ENCODE measurements around the gene SLC1A7.

SLC1A7 gene

DNA sequence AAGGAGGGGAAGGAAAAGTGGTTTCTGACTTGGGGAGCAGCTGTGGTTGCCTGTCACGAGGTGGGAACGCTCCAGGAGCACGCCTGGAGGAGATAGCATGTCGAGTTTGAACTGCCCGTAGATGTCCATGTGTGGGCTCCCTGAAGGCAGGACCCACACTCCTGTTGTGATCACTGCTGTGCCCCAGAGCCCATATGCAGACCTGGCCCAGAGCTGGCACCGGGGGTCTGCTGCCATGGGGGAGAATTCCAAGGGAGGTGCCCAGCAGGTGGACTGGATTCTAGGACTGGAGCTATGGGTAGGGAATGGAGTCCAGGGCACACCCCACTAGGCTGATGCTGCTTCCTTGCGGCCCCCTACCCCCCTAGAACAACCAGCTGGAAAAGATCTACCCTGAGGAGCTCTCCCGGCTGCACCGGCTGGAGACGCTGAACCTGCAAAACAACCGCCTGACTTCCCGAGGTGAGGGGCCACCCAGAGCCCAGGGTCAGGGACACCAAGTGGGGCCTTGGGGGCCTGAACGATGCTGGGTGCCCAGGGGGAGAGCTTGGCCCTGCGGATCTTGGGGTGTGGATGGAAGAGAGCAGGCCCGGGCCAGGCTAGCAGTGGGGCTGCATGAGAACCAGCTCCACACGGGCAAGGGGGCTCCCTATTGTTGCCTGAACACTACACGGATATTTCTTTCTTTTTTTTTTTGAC lies 71.1 kb downstream of the SLC1A7 start:
- no peaks in the 10 kb centered on the region for H3K4me1 Mint-ChIP-seq (ENCODE audit: low read depth)
- no peak overlapping the region for H3K27ac Mint-ChIP-seq
- intact Hi-C loops (cut with micrococcal nuclease), result no loop called here
- no peaks in the 10 kb centered on the region for H3K27me3 Mint-ChIP-seq
- no peaks in the 10 kb centered on the region for H3K9me3 Mint-ChIP-seq
- no peak overlapping the region for H3K4me3 Mint-ChIP-seq
- H3K36me3 Mint-ChIP-seq (ENCODE audit: low read depth), result no peaks in the 10 kb centered on the region

DNA sequence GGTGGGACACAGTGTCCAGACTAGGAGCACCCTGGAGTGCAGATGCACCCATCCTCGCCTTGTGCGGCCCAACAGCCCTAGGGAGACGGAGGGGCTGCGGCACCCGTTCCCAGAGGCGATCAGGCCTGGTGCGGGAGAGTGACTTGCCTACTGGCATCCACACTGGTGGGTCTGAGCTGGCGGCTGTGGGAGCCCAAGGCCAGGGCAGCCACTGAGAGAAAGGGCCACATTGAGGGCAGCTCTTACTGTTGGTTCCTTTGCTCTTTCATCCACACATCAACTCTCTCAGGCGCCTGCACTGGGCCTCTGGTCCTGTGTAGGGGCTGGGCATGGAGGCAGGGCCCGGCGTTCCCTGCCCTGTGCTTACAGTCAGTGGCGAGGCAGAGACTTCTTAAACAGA lies 71.8 kb downstream of the SLC1A7 start:
- Mint-ChIP-seq H3K4me1 (ENCODE audit: low read depth) (no peaks in the 10 kb centered on the region), H3K36me3 (ENCODE audit: low read depth) (no peaks in the 10 kb centered on the region)

DNA sequence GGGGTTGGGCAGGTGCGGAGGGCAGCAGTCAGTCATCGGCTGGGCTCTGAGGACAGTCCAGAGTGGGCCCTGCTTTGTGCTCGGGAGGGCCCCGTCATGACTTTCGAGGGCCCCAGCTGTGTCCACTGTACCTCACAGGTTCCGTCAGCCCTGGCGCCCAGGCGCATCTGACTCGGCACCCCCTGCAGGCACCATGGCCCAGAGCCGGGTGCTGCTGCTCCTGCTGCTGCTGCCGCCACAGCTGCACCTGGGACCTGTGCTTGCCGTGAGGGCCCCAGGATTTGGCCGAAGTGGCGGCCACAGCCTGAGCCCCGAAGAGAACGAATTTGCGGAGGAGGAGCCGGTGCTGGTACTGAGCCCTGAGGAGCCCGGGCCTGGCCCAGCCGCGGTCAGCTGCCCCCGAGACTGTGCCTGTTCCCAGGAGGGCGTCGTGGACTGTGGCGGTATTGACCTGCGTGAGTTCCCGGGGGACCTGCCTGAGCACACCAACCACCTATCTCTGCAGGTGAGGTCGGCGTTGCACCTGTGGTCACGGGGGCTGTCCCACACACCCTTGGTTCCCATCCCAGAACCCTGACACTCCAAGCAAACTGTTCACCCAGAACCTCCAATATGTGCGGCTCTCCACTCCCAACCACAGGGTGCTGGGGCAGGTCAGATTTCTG lies 72.6 kb downstream of the SLC1A7 start:
- H3K27ac Mint-ChIP-seq, result no peak overlapping the region
- intact Hi-C loops (cut with micrococcal nuclease), result no loop called here
- H3K27me3 Mint-ChIP-seq, result peaks cover 8% of the 10 kb centered on the region
- H3K36me3 Mint-ChIP-seq (ENCODE audit: low read depth), result no peaks in the 10 kb centered on the region
- H3K4me3 Mint-ChIP-seq, result no peak overlapping the region
- no peaks in the 10 kb centered on the region for H3K4me1 Mint-ChIP-seq (ENCODE audit: low read depth)
- no peaks in the 10 kb centered on the region for H3K9me3 Mint-ChIP-seq

More for the DNA sequence above, 71.8 kb downstream of the SLC1A7 start:
- peaks cover under 1% of the 10 kb centered on the region for H3K27me3 Mint-ChIP-seq
- H3K27ac Mint-ChIP-seq, result no peak overlapping the region
- no peak overlapping the region for H3K4me3 Mint-ChIP-seq
- H3K9me3 Mint-ChIP-seq, result no peaks in the 10 kb centered on the region
- intact Hi-C loops (cut with micrococcal nuclease), result no loop called here

DNA sequence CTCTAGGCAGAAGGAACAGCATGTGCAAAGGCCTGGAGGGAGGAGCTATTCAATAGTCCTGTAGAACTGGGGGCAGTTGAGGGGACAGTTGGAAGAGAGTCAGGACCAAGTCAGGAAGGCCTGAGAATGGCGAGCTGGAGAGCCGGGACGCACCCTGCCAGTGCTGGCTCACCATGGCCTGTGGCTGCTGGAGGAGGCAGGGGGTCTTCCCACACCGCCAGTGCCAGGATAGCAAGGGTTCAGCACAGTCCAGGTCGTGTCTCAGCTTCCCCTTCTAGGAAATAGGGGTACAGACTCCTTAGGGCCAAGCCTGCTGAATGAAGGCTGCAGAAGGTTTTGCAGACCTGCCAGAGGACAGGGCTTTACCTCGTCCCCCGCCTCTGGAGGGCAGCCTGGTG lies 73.2 kb downstream of the SLC1A7 start:
- Mint-ChIP-seq H3K9me3 (no peaks in the 10 kb centered on the region), H3K27ac (no peak overlapping the region), H3K27me3 (peaks cover 10% of the 10 kb centered on the region), H3K4me3 (no peak overlapping the region), H3K36me3 (ENCODE audit: low read depth) (no peaks in the 10 kb centered on the region), H3K4me1 (ENCODE audit: low read depth) (no peaks in the 10 kb centered on the region)
- intact Hi-C loops (cut with micrococcal nuclease), result no loop called here

DNA sequence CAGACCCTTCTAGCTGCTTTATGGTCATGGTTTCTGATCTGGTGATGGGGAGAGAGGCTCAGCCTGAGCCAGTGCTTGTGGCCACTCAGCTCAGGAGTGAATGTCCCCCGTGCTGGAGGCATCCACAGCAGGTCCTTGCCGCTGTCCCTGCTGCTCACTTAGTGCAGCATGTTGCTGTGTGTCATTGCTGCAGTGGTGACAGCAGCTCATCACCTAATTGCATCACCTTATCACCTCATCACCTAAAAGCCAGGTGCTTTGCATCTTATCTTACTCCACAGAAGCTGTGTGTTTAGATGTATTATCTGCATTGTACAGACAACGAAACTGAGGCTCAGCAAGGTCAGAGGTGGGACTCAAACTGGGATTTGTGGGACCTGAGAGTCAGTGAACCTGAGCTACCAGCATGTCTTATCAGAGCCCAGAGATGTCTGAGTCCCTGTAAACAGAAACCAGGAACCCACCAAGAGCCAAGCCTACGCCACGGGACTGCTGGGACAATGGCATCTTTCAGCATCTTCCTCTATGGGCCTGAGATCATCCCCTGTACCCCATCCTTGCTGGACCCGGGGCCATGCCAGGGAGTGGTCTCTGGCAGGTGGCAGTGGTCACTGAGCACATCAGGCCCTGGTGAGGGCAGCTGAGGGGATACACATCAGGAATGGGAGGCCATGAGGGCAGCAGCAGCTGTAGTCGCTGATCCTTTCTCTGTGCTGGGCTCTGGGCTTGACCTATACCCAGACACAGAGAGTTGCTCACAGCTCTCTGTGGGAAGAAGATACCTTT lies 73.9 kb downstream of the SLC1A7 start:
- intact Hi-C loops (cut with micrococcal nuclease), result no loop called here
- Mint-ChIP-seq H3K4me3 (no peak overlapping the region), H3K27me3 (peaks cover 17% of the 10 kb centered on the region), H3K9me3 (no peaks in the 10 kb centered on the region), H3K36me3 (ENCODE audit: low read depth) (no peaks in the 10 kb centered on the region), H3K27ac (no peak overlapping the region), H3K4me1 (ENCODE audit: low read depth) (no peaks in the 10 kb centered on the region)

DNA sequence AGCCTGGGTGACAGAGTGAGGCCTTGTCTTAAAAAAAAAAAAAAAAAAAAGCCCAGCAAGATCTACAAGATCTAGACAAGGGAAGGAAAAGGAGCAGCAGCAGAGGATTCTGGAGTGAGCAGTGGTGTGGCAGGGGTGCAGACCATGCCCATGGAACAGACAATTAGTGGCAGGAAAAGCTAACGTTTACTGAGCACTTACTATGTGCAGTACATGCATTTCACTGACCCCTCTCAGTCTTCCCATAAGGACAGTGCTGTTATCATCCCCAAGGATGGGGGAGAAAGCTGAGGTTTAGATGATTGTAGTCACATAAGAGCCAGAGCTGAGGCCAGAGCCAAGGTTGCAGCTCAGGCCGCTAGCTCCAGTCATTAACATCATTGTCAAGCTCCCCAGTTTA lies 74.6 kb downstream of the SLC1A7 start:
- H3K4me1 Mint-ChIP-seq (ENCODE audit: low read depth), result peaks cover 3% of the 10 kb centered on the region
- H3K27ac Mint-ChIP-seq, result no peak overlapping the region
- H3K9me3 Mint-ChIP-seq, result no peaks in the 10 kb centered on the region
- no peaks in the 10 kb centered on the region for H3K36me3 Mint-ChIP-seq (ENCODE audit: low read depth)
- H3K27me3 Mint-ChIP-seq, result peaks cover 23% of the 10 kb centered on the region
- no peak overlapping the region for H3K4me3 Mint-ChIP-seq
- intact Hi-C loops (cut with micrococcal nuclease), result no loop called here

DNA sequence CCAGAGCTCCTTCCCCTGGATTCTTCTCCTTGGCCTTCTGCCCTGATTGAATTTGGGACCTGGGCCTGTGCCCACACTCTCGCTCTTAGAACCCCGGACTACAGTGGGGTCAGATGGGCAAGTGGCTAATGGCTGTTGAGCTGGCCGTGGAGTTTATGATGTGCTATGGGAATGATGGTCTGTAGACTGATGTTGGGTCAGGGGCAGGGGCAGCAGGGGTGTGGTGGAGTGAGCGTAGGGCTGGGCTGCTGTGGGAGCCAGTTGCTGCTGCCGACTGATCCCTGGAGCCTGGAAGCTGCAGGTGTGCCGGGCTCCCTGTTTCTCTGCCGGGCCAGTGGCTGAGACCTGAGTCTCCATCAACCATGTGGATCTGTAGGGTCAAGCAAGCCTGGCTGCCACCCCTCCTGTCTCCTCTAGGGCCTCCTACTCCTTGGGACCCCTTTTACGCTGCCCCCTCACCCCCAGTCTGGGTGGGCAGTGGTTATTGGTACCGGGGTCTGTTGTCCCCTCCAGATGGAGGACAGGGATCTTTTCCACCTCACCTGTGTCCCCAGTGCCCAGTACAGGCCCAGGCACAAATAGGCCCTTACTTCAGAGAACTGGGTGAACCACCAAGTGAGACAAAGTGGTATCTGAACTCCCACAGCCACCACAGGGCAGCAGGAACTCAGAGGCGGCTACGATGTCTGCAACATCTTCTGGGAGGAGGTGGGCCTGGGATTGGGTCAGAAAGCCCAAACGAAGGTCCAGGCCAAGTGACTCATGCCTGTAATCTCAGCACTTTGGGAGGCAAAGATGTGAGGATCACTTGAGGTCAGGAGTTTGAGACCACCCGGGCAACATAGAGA lies 75.3 kb downstream of the SLC1A7 start:
- intact Hi-C loops (cut with micrococcal nuclease), result no loop called here
- peaks cover 5% of the 10 kb centered on the region for H3K4me1 Mint-ChIP-seq (ENCODE audit: low read depth)
- H3K4me3 Mint-ChIP-seq, result no peak overlapping the region
- no peaks in the 10 kb centered on the region for H3K9me3 Mint-ChIP-seq
- H3K27ac Mint-ChIP-seq, result no peak overlapping the region
- no peaks in the 10 kb centered on the region for H3K36me3 Mint-ChIP-seq (ENCODE audit: low read depth)
- H3K27me3 Mint-ChIP-seq, result peaks cover 29% of the 10 kb centered on the region

DNA sequence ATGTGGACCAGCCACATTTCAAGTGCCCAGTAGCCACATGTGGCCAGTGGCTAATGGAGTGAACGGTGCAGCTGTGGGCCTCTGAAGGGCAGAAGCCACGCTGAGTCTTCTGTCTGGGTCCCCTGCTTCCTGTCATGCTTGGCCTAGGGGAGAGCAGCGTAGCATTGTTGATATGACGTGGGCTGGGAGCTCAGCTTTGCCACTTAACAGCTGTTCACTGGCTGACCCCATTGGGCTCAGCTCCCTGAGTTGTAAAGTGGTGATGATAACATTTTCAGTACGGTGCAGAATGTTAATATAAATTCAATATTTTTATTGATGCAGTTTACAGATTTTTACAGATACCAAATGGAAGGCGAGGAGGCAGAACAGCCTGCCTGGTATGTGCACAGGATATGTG lies 76.0 kb downstream of the SLC1A7 start:
- Mint-ChIP-seq H3K27me3 (peaks cover 33% of the 10 kb centered on the region), H3K36me3 (ENCODE audit: low read depth) (no peaks in the 10 kb centered on the region), H3K9me3 (no peaks in the 10 kb centered on the region), H3K4me3 (no peak overlapping the region), H3K4me1 (ENCODE audit: low read depth) (peaks cover 5% of the 10 kb centered on the region), H3K27ac (no peak overlapping the region)
- intact Hi-C loops (cut with micrococcal nuclease), result no loop called here

DNA sequence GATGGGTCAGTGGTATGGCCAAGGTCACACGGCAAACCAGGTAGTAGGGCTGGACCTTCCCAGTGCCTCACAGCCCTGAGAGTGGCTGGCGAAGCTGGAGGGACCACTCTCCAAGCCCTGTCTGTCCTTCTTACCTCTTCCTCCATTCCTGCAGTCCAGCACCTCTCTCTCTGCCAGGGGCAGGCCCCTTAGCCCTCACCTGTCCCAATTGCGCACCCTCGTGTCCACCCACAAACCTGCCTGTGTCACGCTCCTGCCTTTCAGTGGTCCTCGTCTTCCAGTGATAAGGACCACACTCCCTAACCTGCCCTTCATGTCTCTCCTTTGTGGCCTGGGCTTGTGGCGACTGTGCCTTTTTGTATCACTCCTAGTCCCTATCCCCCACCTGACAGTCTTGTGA lies 77.0 kb downstream of the SLC1A7 start:
- intact Hi-C loops (cut with micrococcal nuclease), result no loop called here
- H3K27ac Mint-ChIP-seq, result no peak overlapping the region

DNA sequence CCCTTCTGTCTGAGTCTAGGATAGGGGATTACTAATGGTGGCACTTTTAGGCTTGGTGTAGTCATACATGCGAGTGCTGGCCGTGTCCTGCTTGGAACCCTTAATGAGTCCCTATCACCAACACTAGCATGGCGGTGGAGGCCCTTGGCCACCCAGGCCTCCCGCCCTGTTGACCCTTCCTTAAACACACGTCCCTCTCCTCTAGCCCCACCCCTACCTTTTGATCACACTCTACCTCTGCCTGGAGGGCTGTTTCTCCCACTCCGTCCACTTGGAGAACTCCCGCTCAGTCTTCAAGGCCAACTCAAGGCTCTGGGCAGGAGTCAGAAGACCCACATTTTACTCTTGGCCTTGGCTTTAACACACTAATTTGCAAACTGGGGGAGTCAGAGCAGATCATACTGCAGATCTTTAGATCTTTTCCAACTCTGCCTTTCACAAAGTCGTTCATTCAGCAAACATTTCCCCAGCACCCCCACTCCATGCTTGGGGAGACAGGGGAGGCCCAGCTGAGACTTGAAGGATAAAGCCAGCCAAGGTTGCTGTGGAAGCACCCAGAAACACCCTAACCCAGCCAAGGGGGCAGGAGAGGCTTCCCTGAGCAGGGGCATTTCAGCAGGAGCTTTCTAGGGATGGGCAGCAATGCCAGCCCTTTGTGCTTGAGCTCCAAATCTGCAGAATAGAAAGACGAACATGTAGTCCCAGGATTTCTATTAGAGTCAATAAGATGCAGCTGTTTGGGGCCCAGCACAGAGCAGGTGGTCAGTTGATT lies 78.5 kb downstream of the SLC1A7 start:
- no peaks in the 10 kb centered on the region for H3K36me3 Mint-ChIP-seq (ENCODE audit: low read depth)
- H3K27me3 Mint-ChIP-seq, result peaks cover 53% of the 10 kb centered on the region
- peaks cover 5% of the 10 kb centered on the region for H3K4me1 Mint-ChIP-seq (ENCODE audit: low read depth)
- no peak overlapping the region for H3K4me3 Mint-ChIP-seq
- no peak overlapping the region for H3K27ac Mint-ChIP-seq
- intact Hi-C loops (cut with micrococcal nuclease), result no loop called here
- no peaks in the 10 kb centered on the region for H3K9me3 Mint-ChIP-seq

More for the DNA sequence above, 77.0 kb downstream of the SLC1A7 start:
- H3K9me3 Mint-ChIP-seq, result no peaks in the 10 kb centered on the region
- no peaks in the 10 kb centered on the region for H3K36me3 Mint-ChIP-seq (ENCODE audit: low read depth)
- peaks cover 42% of the 10 kb centered on the region for H3K27me3 Mint-ChIP-seq
- H3K4me1 Mint-ChIP-seq (ENCODE audit: low read depth), result peaks cover 5% of the 10 kb centered on the region
- no peak overlapping the region for H3K4me3 Mint-ChIP-seq

DNA sequence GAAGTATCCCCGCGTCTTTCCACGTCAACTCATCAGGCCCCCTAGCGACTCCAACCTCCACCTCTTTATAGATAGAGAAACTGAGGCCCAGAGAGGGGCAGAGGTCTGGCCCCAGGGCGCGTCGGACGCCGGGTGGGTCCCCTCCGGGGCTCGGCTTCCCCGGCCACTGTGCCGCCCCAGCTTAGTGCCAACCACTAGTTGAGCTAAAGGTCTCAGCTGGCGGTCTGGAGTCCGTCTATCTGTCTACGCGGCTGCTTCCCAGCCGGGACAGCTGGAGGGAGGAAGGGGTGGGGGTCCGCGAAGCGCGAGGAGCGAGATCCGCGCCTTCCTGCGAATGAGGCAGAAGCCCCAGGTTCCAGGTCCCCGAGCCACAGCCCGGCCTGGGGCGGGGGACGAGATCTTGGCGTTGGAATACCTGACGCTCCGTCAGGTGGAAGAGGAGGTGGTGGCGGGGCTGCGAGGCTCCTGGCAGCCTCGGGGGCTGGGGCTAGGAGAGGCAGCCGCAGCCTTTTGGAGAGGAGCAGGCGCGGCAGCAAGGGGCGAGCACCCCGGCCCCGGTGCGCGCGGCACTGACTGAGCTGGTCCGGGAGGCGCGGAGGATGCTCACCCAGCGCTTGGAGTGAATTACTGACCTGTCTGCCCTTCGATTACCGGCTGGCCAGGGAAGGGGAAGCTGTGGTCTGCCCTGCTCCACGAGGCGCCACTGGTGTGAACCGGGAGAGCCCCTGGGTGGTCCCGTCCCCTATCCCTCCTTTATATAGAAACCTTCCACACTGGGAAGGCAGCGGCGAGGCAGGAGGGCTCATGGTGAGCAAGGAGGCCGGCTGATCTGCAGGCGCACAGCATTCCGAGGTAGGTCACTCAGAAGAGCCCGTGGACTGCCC lies 79.5 kb downstream of the SLC1A7 start:
- Mint-ChIP-seq H3K4me3 (no peak overlapping the region), H3K27me3 (peaks cover 60% of the 10 kb centered on the region), H3K27ac (no peak overlapping the region), H3K4me1 (ENCODE audit: low read depth) (peaks cover 5% of the 10 kb centered on the region), H3K36me3 (ENCODE audit: low read depth) (no peaks in the 10 kb centered on the region), H3K9me3 (no peaks in the 10 kb centered on the region)
- intact Hi-C loops (cut with micrococcal nuclease), result no loop called here

DNA sequence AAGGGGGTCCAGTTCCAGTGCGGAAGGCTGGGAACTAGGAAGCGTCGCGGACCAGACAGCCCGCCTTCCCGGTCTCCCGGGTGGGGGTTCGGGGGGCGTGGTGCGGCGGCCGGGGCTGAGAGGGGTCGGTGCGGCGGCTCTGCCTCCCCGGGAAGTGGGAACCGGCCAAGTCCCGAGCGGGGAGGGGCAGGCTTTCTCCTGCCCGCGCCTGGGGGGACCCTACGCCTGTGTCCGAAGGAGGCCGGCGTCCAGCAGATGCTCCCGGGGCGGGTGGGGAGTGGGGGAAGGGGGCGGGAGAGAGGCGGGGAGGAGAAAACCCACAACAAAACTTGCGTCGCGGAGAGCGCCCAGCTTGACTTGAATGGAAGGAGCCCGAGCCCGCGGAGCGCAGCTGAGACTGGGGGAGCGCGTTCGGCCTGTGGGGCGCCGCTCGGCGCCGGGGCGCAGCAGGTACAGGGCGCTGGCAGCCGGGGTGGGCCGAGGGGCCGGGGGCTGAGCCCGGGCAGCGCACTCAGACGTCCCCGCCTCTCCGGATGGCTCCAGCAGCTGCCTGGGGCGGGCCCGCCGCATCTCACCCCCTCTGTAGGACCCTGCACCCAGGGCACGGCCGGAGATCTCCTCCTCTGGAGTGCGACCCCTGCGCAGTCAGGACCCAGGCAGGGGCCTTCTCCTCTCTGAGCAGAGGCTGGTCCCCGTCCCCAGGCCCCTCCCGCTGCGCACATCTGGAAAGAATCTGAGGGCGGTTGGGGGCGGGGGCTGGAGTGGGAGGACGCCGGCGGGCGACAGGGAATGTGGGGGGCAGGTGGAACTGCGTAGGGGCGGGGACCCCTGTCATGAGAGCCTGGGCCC lies 80.4 kb downstream of the SLC1A7 start, which contains the start of gene PODN:
Gene PODN, plus strand, starts transcription at position 355 of the 849 bp plus-strand sequence. CDS start 7,643 bp downstream, outside the sequence.
- Mint-ChIP-seq H3K27ac (no peak within 1 kb of the TSS), H3K36me3 (ENCODE audit: low read depth) (no peaks in the 10 kb centered on the region), H3K4me1 (ENCODE audit: low read depth) (peaks cover 5% of the 10 kb centered on the region), H3K4me3 (no peak within 1 kb of the TSS), H3K9me3 (no peaks in the 10 kb centered on the region), H3K27me3 (peaks cover 63% of the 10 kb centered on the region)
- intact Hi-C loops (cut with micrococcal nuclease), result no loop called here

Data from dendritic cell treated with granulocyte-macrophage colony-stimulating factor and Interleukin-4, amounts not matched to agents 40 ng/mL and 50 ng/mL, for 4 days (primary cell).